Osteocyte (in vitro differentiated cells): ENCODE results near the gene TTR. TPM values are rescaled to one million over a fixed set of nuclear protein-coding genes. Genes with fewer than 3 reads are reported as not detected.

Experiments used
- DNase-seq: peaks from one replicate; pipeline ENCODE4 v3.0.0; 2021; ENCODE audit warnings: mixed read lengths; ENCODE audit not compliant: unreplicated experiment; ENCODE audit errors: extremely low spot score
- H3K27ac Mint-ChIP-seq: one replicate; pipeline ENCODE4 v1.8.0; 2021; ENCODE audit warnings: mild to moderate bottlenecking, mixed read lengths; ENCODE audit not compliant: unreplicated experiment
- H3K27me3 Mint-ChIP-seq: one replicate; pipeline ENCODE4 v1.8.0; 2021; ENCODE audit warnings: mixed read lengths; ENCODE audit not compliant: unreplicated experiment
- H3K36me3 Mint-ChIP-seq: one replicate; pipeline ENCODE4 v1.8.0; 2021; ENCODE audit warnings: mixed read lengths; ENCODE audit not compliant: unreplicated experiment
- H3K4me1 Mint-ChIP-seq: one replicate; pipeline ENCODE4 v1.8.0; 2021; ENCODE audit warnings: mixed read lengths; ENCODE audit not compliant: unreplicated experiment
- H3K4me3 Mint-ChIP-seq: one replicate; pipeline ENCODE4 v1.8.0; 2021; ENCODE audit warnings: mild to moderate bottlenecking, moderate library complexity, mixed read lengths; ENCODE audit not compliant: unreplicated experiment
- H3K9me3 Mint-ChIP-seq: one replicate; pipeline ENCODE4 v1.8.0; 2021; ENCODE audit warnings: mixed read lengths; ENCODE audit not compliant: unreplicated experiment
- CTCF ChIP-seq: fragments of 200-600 bp; sonication (generic); IDR thresholded peaks from 2 replicates; pipeline ENCODE4 v1.5.0; 2021; ENCODE audit warnings: antibody characterized with exemption, mild to moderate bottlenecking, moderate library complexity
- total RNA-seq: library from RNA; stranded (reverse); gene quantifications from 2 replicates; pipeline ENCODE4 v1.2.1, GENCODE V29; 2021

Gene TTR
- total RNA-seq, 1 donor from 2014 or later = 14.8 TPM

- H3K36me3 Mint-ChIP-seq = no peaks in the 10 kb centered on the region
- H3K27me3 Mint-ChIP-seq = no peaks in the 10 kb centered on the region
- H3K4me1 Mint-ChIP-seq = peaks cover 3% of the 10 kb centered on the region
- H3K9me3 Mint-ChIP-seq = no peaks in the 10 kb centered on the region
- no peak for TF ChIP-seq CTCF
- H3K27ac Mint-ChIP-seq = no peak overlapping the region
- DNase-seq = no peak
- no peak overlapping the region for H3K4me3 Mint-ChIP-seq
These were observed 14.5 kb upstream of the TTR start for GRCh38 chr18:31577195-31577594.

- no peaks in the 10 kb centered on the region for H3K27me3 Mint-ChIP-seq
- H3K4me3 Mint-ChIP-seq = no peak overlapping the region
- H3K36me3 Mint-ChIP-seq = no peaks in the 10 kb centered on the region
- no peak for TF ChIP-seq CTCF
- DNase-seq = no peak
- peaks cover 3% of the 10 kb centered on the region for H3K4me1 Mint-ChIP-seq
- no peaks in the 10 kb centered on the region for H3K9me3 Mint-ChIP-seq
- no peak overlapping the region for H3K27ac Mint-ChIP-seq
These were observed 13.6 kb upstream of the TTR start for GRCh38 chr18:31578126-31578525.

- H3K36me3 Mint-ChIP-seq = no peaks in the 10 kb centered on the region
- no peak overlapping the region for H3K27ac Mint-ChIP-seq
- DNase-seq = no peak
- H3K4me1 Mint-ChIP-seq = peaks cover 3% of the 10 kb centered on the region
- no peaks in the 10 kb centered on the region for H3K27me3 Mint-ChIP-seq
- no peak for TF ChIP-seq CTCF
- H3K4me3 Mint-ChIP-seq = no peak overlapping the region
- no peaks in the 10 kb centered on the region for H3K9me3 Mint-ChIP-seq
These were observed 12.3 kb upstream of the TTR start for GRCh38 chr18:31579375-31579774.

- DNase-seq = no peak
- no peaks in the 10 kb centered on the region for H3K36me3 Mint-ChIP-seq
- peaks cover 3% of the 10 kb centered on the region for H3K4me1 Mint-ChIP-seq
- H3K4me3 Mint-ChIP-seq = no peak overlapping the region
- H3K27me3 Mint-ChIP-seq = no peaks in the 10 kb centered on the region
- no peak overlapping the region for H3K27ac Mint-ChIP-seq
- H3K9me3 Mint-ChIP-seq = no peaks in the 10 kb centered on the region
- TF ChIP-seq CTCF = no peak
These were observed 10.0 kb upstream of the TTR start for GRCh38 chr18:31581498-31582197.

GRCh38 chr18:31583185-31583854 lies 8.4 kb upstream of the TTR start:
- peaks cover 3% of the 10 kb centered on the region for H3K4me1 Mint-ChIP-seq
- no peaks in the 10 kb centered on the region for H3K27me3 Mint-ChIP-seq
- no peak overlapping the region for H3K4me3 Mint-ChIP-seq
- H3K27ac Mint-ChIP-seq = no peak overlapping the region
- H3K36me3 Mint-ChIP-seq = no peaks in the 10 kb centered on the region
- TF ChIP-seq CTCF = no peak
- no peak for DNase-seq
- no peaks in the 10 kb centered on the region for H3K9me3 Mint-ChIP-seq
